ENCODE data around the gene JAKMIP3.

DNA sequence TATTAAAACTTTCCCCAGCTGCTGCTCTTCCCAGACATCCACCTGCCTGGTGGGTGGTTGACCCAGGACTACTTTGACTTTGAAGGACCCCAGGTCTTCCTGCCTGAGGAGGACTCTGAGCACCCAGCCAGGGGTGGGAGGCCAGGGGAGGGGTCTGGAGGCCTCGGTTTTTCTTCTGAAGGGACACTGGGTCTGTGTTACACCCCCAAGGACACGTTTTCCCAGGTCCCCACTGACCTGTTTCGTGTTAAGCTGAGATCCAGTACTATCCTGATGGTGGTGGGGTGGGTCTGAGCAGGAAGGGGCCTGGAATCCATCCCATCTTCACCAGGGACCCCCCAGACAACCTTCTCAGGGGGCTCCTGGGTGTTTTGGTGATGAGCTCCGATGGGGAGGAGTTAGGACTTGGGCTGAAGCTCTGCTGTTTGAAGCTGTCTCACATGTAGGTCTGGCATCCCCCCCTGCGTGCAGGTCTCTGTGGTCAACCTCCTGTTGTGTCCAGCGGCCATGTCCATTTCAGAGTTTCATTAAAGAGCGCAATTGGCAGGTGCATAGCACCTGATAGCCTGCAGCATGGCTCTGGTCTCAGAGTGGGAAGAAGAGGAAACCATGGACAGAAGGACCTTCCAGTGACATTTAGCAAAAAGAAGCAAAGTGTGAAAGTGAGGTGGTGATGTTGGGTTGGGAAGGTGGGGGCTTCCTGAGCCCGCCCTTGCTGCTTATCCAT, 3.5 kb downstream of the JAKMIP3 start:
- TF ChIP-seq CTCF (conservative IDR thresholded peaks at IDR 0.05; ENCODE audit: low read depth, low read length) (no peak), EZH2 (IDR thresholded peaks at IDR 0.05; ENCODE audit: low read length, unreplicated experiment) (no peak), EZH2phosphoT487 (IDR thresholded peaks at IDR 0.05; ENCODE audit: borderline replicate concordance, low read length) (no peak)

Measured in PC-3 (cell line).